MCF 10A (cell line): ENCODE measurements around the gene CASTOR1. TPM values are rescaled to one million over a fixed set of nuclear protein-coding genes. Genes with fewer than 3 reads are reported as not detected.

Experiments used
- BruUV-seq: library from RNA; stranded (reverse); fragments of 400-500 nt; replicated peaks from 2 replicates; lab custom pipeline; 2021; lab: Mats Ljungman, UMichigan
- CTCF ChIA-PET: fragments of 300-600 bp; sonication (Branson Sonifier 250); formaldehyde crosslinking; extraction: SDS; loops from one replicate; lab custom pipeline; 2021; ENCODE audit warnings: antibody characterized with exemption, inconsistent platforms; lab: Yijun Ruan, JAX
- POLR2A ChIA-PET: fragments of 300-600, 350-650 bp; sonication (Branson Sonifier 250); formaldehyde crosslinking; extraction: SDS; loops from one replicate; lab custom pipeline; 2020; ENCODE audit warnings: antibody characterized with exemption, inconsistent platforms; lab: Yijun Ruan, JAX
- DNase-seq: peaks from one replicate; pipeline ENCODE4 v3.0.0-alpha.2; 2018; ENCODE audit not compliant: unreplicated experiment
- H3K27ac Mint-ChIP-seq: one replicate; pipeline ENCODE4 v1.8.0; 2022; ENCODE audit warnings: mild to moderate bottlenecking, low read depth, mixed read lengths; ENCODE audit not compliant: unreplicated experiment
- H3K27me3 Mint-ChIP-seq: one replicate; pipeline ENCODE4 v1.8.0; 2022; ENCODE audit warnings: mixed read lengths; ENCODE audit not compliant: insufficient read depth, unreplicated experiment
- H3K36me3 Mint-ChIP-seq: one replicate; pipeline ENCODE4 v1.8.0; 2022; ENCODE audit warnings: mild to moderate bottlenecking, moderate library complexity, mixed read lengths; ENCODE audit not compliant: insufficient read depth, unreplicated experiment
- H3K4me1 Mint-ChIP-seq: one replicate; pipeline ENCODE4 v1.8.0; 2022; ENCODE audit warnings: mixed read lengths; ENCODE audit not compliant: insufficient read depth, unreplicated experiment
- H3K4me3 Mint-ChIP-seq: one replicate; pipeline ENCODE4 v1.8.0; 2022; ENCODE audit warnings: mild to moderate bottlenecking, moderate library complexity, mixed read lengths; ENCODE audit not compliant: unreplicated experiment
- H3K9me3 Mint-ChIP-seq: one replicate; pipeline ENCODE4 v1.8.0; 2022; ENCODE audit warnings: mixed read lengths; ENCODE audit not compliant: unreplicated experiment
- CTCF ChIP-seq: fragments of 200-600 bp; IDR thresholded peaks from one replicate; pipeline ENCODE4 v1.8.0; 2022; ENCODE audit warnings: antibody characterized with exemption, mild to moderate bottlenecking; ENCODE audit not compliant: unreplicated experiment
- intact Hi-C: fragments of 100-400 bp; cut with micrococcal nuclease; formaldehyde crosslinking; loops from 2 replicates; pipeline ENCODE4 v1.14.1; 2022
- total RNA-seq: library from RNA; stranded (reverse); gene quantifications from 2 replicates; pipeline ENCODE4 v1.2.3, GENCODE V29; 2022

CASTOR1 gene
- total RNA-seq, 1 experiment from 2014 or later = 1.2 TPM

- no peak for DNase-seq
- H3K4me1 Mint-ChIP-seq = peaks cover 6% of the 10 kb centered on the region
- intact Hi-C loops = no loop called here
- no peak overlapping the region for H3K4me3 Mint-ChIP-seq
- BruUV-seq = no TSS peak
- ChIA-PET CTCF (interaction anchor here (0.6 to 3.7 kb wide), 21 partner anchors 8 to 556 kb away, joined by 3 to 26 read pairs (median 4); partner anchors contain the start of gene RNF215), POLR2A (no interaction called here)
- no peaks in the 10 kb centered on the region for H3K27me3 Mint-ChIP-seq
- no peaks in the 10 kb centered on the region for H3K36me3 Mint-ChIP-seq
- H3K27ac Mint-ChIP-seq = no peak overlapping the region
- no peak for TF ChIP-seq CTCF
- no peaks in the 10 kb centered on the region for H3K9me3 Mint-ChIP-seq
Observed at GRCh38 chr22:30285846-30286200, 3.5 kb downstream of the CASTOR1 start.

- ChIA-PET POLR2A (interaction anchor here (0.7 kb wide), 1 partner anchor 22 kb away, joined by 3 read pairs; no protein-coding TSS in a partner anchor), CTCF (interaction anchor here (0.7 to 2.6 kb wide), 10 partner anchors 8 to 177 kb away, joined by 3 to 21 read pairs (median 4); partner anchors contain the start of gene RNF215)
- no TSS peak for BruUV-seq
- Mint-ChIP-seq H3K27ac (no peak overlapping the region), H3K9me3 (no peaks in the 10 kb centered on the region), H3K4me3 (no peak overlapping the region), H3K27me3 (no peaks in the 10 kb centered on the region), H3K4me1 (peaks cover 6% of the 10 kb centered on the region), H3K36me3 (no peaks in the 10 kb centered on the region)
- DNase-seq = no peak
- intact Hi-C loops = no loop called here
- TF ChIP-seq CTCF = no peak
Observed at GRCh38 chr22:30285176-30285845, 4.0 kb downstream of the CASTOR1 start.

- intact Hi-C loops = no loop called here
- no peaks in the 10 kb centered on the region for H3K36me3 Mint-ChIP-seq
- H3K27ac Mint-ChIP-seq = no peak overlapping the region
- H3K4me1 Mint-ChIP-seq = peaks cover 10% of the 10 kb centered on the region
- CTCF ChIA-PET = interaction anchor here (1.5 to 2.6 kb wide), 4 partner anchors 8 to 176 kb away, joined by 5 to 21 read pairs (median 12); partner anchors contain the start of gene RNF215
- H3K9me3 Mint-ChIP-seq = no peaks in the 10 kb centered on the region
- H3K4me3 Mint-ChIP-seq = no peak overlapping the region
- POLR2A ChIA-PET = interaction anchor here (0.7 kb wide), 1 partner anchor 22 kb away, joined by 3 read pairs; no protein-coding TSS in a partner anchor
- no peak for DNase-seq
- TF ChIP-seq CTCF = no peak
- H3K27me3 Mint-ChIP-seq = no peaks in the 10 kb centered on the region
- no TSS peak for BruUV-seq
Observed at GRCh38 chr22:30284666-30285065, 4.6 kb downstream of the CASTOR1 start.

- intact Hi-C loops = no loop called here
- no TSS peak for BruUV-seq
- no peaks in the 10 kb centered on the region for H3K36me3 Mint-ChIP-seq
- no peak overlapping the region for H3K4me3 Mint-ChIP-seq
- ChIA-PET POLR2A (interaction anchor here (0.6 kb wide), 1 partner anchor 21 kb away, joined by 3 read pairs; no protein-coding TSS in a partner anchor), CTCF (interaction anchor here (0.6 to 2.6 kb wide), 5 partner anchors 9 to 176 kb away, joined by 3 to 21 read pairs (median 8); no protein-coding TSS in a partner anchor)
- peaks cover 15% of the 10 kb centered on the region for H3K4me1 Mint-ChIP-seq
- H3K27ac Mint-ChIP-seq = no peak overlapping the region
- no peaks in the 10 kb centered on the region for H3K9me3 Mint-ChIP-seq
- no peak for TF ChIP-seq CTCF
- no peaks in the 10 kb centered on the region for H3K27me3 Mint-ChIP-seq
- no peak for DNase-seq
Observed at GRCh38 chr22:30284172-30284571, 5.1 kb downstream of the CASTOR1 start.
